Psoas muscle (tissue), 8 donors: Measurements from ENCODE around the gene MRPL1. TPM values are rescaled to one million over a fixed set of nuclear protein-coding genes. Genes with fewer than 3 reads are reported as not detected.

Experiments used
- ATAC-seq, 4 donors: fragments of 200-7000 bp; cut with Tn5 transposase; one replicate each; pipeline ENCODE4 v1.9.1; 2020; ENCODE audit warnings: moderate library complexity in 3 of 4, mild to moderate bottlenecking in 2 of 4
- DNase-seq, 2 donors: peaks; one replicate each; pipeline ENCODE4 v3.0.0-alpha.2; 2020
- H3K27ac ChIP-seq: fragments of 200-600 bp; one replicate; pipeline ENCODE4 v1.8.0; 2022
- H3K27me3 ChIP-seq, 3 donors: fragments of 200-600 bp in 1 of 3; one replicate each; pipeline versions ENCODE4 v1.6.1 to v1.8.0; 2013 to 2022; ENCODE audit warnings: low read length in 2 of 3, mild to moderate bottlenecking in 2 of 3, moderate library complexity in 1 of 3; ENCODE audit not compliant: insufficient read depth in 3 of 3
- H3K36me3 ChIP-seq, 2 donors: fragments of 200-600 bp in 1 of 2; one replicate each; pipeline versions ENCODE4 v1.6.1 to v1.8.0; 2013 to 2022; ENCODE audit warnings: low read depth in 1 of 2, mild to moderate bottlenecking in 1 of 2, moderate library complexity in 1 of 2; ENCODE audit not compliant: insufficient read depth in 1 of 2
- H3K4me1 ChIP-seq: fragments of 200-600 bp; one replicate; pipeline ENCODE4 v1.8.0; 2022
- H3K4me3 ChIP-seq: fragments of 200-600 bp; one replicate; pipeline ENCODE4 v1.8.0; 2022; ENCODE audit warnings: mild to moderate bottlenecking
- H3K9me3 ChIP-seq: fragments of 200-600 bp; one replicate; pipeline ENCODE4 v1.8.0; 2022
- CTCF ChIP-seq: fragments of 200-600 bp; IDR thresholded peaks from one replicate; pipeline ENCODE4 v1.8.0; 2022; ENCODE audit warnings: antibody characterized with exemption
- WGBS, 3 donors: extraction: QIAGEN DNeasy Blood & Tissue Kit; methylation state at CpG; one replicate each; pipeline versions ENCODE4 v1.1.6 to v1.1.7; 2013; 5-methylcytosine and 5-hydroxymethylcytosine counted together
- intact Hi-C, 2 donors: fragments of 100-400 bp; cut with DNase I; formaldehyde crosslinking; loops; one replicate each; pipeline versions ENCODE4 v1.11.0 to v1.14.2; 2022
- polyA plus RNA-seq, 3 donors: library from polyadenylated mRNA; stranded (reverse); fragments of 200-250 nt; gene quantifications; one replicate each; pipeline ENCODE4 v1.2.3, GENCODE V29; 2013
- total RNA-seq, 4 donors: library from RNA; stranded (reverse); fragmentation: NEBNext Ultra II Directional in 2 of 4; extraction: Animal tissue kit (Norgen Biotek cat#: 25700) in 2 of 4; gene quantifications; one replicate each; pipeline versions ENCODE4 v1.2.1 to v1.2.4, GENCODE V29; 2021 to 2023
- donor health status: healthy with polysubstance abuse.
- donor health status: DM: no; HTN: no; CAD: no; lungs with moderate emphysema.
- donor health status: Bipolar disorder and iron deficiency.
- donor health status: healthy.
- donor health status: DM: yes; HTN: yes; CAD: no.
- donor health status: DM: no; HTN: no; CAD: no.
- donor health status: DM: no; HTN: no; CAD: no.
- donor health status: DM: yes; HTN: yes; CAD: no.

Gene MRPL1
- total and polyA plus RNA-seq, 7 donors, result 28.1 to 64.6 (median 38.3) TPM

DNA sequence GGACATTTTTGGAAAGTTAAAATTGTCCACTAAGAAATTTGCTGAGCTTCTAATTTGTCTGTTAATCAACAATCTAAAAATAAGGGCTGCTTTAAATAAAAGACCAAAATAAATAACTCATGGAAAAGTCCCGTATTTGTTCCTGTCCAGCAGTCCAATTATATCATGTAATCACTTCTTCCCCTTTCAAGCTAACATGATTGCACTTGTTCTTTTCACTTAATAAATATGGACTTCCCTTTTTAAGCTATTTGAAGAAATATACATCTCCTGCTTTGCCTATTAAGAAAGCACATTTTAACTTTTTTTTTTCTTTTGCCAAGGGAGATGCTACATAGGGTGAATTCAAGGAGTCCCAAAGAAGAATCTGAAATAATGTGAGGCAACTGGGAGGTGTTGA lies 138.9 kb downstream of the MRPL1 start:
- H3K4me1 ChIP-seq, result no peaks in the 10 kb centered on the region
- H3K27me3 ChIP-seq, result no peaks in the 10 kb centered on the region
- intact Hi-C loops, result no loop called here
- no peak overlapping the region for H3K27ac ChIP-seq
- 47 to 63% (median 62%) methylated on average over 1 of the region's 1 CpG for WGBS, 3 donors
- no peak overlapping the region for H3K4me3 ChIP-seq
- TF ChIP-seq CTCF, result no peak
- no peaks in the 10 kb centered on the region for H3K36me3 ChIP-seq
- ATAC-seq (no peak), DNase-seq (no peak)
- H3K9me3 ChIP-seq, result no peaks in the 10 kb centered on the region

DNA sequence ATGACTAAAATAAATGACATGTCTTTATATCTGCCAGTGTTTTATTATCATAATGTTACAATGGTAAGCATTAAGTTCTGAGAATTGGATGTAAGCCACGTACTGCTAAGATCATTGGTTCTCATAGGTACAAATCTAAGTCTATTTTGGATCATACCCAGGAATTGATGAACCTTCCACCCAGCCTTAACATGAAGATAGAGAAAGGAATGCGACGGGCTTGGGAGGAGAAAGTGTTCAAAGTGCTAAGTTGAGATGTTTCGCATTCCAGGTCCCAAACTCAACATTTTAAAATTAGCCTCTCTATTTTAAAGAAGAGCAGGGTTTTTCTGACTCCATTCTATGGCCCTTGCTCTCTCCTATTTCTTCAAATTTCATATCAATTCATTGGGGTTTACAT lies 139.6 kb downstream of the MRPL1 start:
- no peak for ATAC-seq
- Histone ChIP-seq H3K4me1 (no peaks in the 10 kb centered on the region), H3K27me3 (no peaks in the 10 kb centered on the region), H3K4me3 (no peak overlapping the region), H3K9me3 (no peaks in the 10 kb centered on the region), H3K27ac (no peak overlapping the region), H3K36me3 (no peaks in the 10 kb centered on the region)
- WGBS, 3 donors, result 75 to 86% (median 76%) methylated on average over 4 of the region's 4 CpGs
- intact Hi-C loops, result no loop called here
- no peak for DNase-seq
- TF ChIP-seq CTCF, result no peak

Other genes starting within 250 kb of the MRPL1 start
- 10 to 100 TPM; 18.0 to 23.3 (median 20.2) TPM for gene CNOT6L, start 43.5 kb upstream of the MRPL1 start, total RNA-seq
- 1 to 10 TPM; 2.6 to 6.9 (median 3.5) TPM for gene CNOT6L, start 43.5 kb upstream of the MRPL1 start, polyA plus RNA-seq
- 1 to 10 TPM in 2 of 4 donors, under 1 TPM in 2; 0.42 to 3.0 (median 1.3) TPM for gene FRAS1, start 194.5 kb downstream of the MRPL1 start, total RNA-seq
- under 1 TPM; 0.08 to 0.32 (median 0.13) TPM for gene FRAS1, start 194.5 kb downstream of the MRPL1 start, polyA plus RNA-seq